Tibial nerve (tissue), 4 donors: ENCODE data around the gene RNF207.

Experiments
- CTCF ChIP-seq, 5 experiments: fragments of 200-600 bp in 3 of 5; fragments of 450-650 bp in 2 of 5; sonication (generic) in 3 of 5; IDR thresholded peaks; one replicate each; pipeline ENCODE4 v1.5.1; 2016 to 2019; ENCODE audit warnings: antibody characterized with exemption in 5 of 5, mild to moderate bottlenecking in 3 of 5, moderate library complexity in 2 of 5
- EP300 ChIP-seq, 2 donors: sonication (generic); formaldehyde crosslinking; IDR thresholded peaks; one replicate each; pipeline ENCODE4 v1.6.1; 2017; ENCODE audit warnings: antibody characterized with exemption in 2 of 2, mild to moderate bottlenecking in 1 of 2
- POLR2A ChIP-seq, 2 donors: fragments of 450-650 bp; IDR thresholded peaks; one replicate each; pipeline ENCODE4 v1.6.1; 2017; ENCODE audit warnings: antibody characterized with exemption in 2 of 2, mild to moderate bottlenecking in 2 of 2, moderate library complexity in 2 of 2

GRCh38 chr1:6268415-6268814, 62.5 kb downstream of the RNF207 start:
- TF ChIP-seq CTCF (IDR thresholded peaks at IDR 0.05): no peak
- TF ChIP-seq POLR2A (IDR thresholded peaks at IDR 0.05): no peak
- TF ChIP-seq EP300 (IDR thresholded peaks at IDR 0.05): no peak
